ENCODE results near the gene SSX2IP. TPM values are rescaled to one million over a fixed set of nuclear protein-coding genes. Genes with fewer than 3 reads are reported as not detected.

Gene SSX2IP
- total and polyA plus RNA-seq, 9 of the 15 experiments (the other 6 are each of a cell fraction or from before 2014, with no cell fraction given) = 20.6 to 96.7 (median 61.7) TPM

- TF ChIP-seq CBX1 (IDR thresholded peaks at IDR 0.05; ENCODE audit: low read depth) = no peak
- TF ChIP-seq ZBTB26 (CRISPR knock-in tag; IDR thresholded peaks at IDR 0.05) = no peak
- no peak for TF ChIP-seq KAT7 (CRISPR knock-in tag; IDR thresholded peaks at IDR 0.05; ENCODE audit: borderline replicate concordance)
- no peak for TF ChIP-seq MAX (CRISPR knock-in tag; IDR thresholded peaks at IDR 0.05)
- TF ChIP-seq PTBP1 (IDR thresholded peaks at IDR 0.05; ENCODE audit: low read depth, low read length) = no peak
- TF ChIP-seq, protein P1, sequence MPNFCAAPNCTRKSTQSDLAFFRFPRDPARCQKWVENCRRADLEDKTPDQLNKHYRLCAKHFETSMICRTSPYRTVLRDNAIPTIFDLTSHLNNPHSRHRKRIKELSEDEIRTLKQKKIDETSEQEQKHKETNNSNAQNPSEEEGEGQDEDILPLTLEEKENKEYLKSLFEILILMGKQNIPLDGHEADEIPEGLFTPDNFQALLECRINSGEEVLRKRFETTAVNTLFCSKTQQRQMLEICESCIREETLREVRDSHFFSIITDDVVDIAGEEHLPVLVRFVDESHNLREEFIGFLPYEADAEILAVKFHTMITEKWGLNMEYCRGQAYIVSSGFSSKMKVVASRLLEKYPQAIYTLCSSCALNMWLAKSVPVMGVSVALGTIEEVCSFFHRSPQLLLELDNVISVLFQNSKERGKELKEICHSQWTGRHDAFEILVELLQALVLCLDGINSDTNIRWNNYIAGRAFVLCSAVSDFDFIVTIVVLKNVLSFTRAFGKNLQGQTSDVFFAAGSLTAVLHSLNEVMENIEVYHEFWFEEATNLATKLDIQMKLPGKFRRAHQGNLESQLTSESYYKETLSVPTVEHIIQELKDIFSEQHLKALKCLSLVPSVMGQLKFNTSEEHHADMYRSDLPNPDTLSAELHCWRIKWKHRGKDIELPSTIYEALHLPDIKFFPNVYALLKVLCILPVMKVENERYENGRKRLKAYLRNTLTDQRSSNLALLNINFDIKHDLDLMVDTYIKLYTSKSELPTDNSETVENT (CRISPR knock-in tag; IDR thresholded peaks at IDR 0.05) = no peak
- TF ChIP-seq NONO (IDR thresholded peaks at IDR 0.05; ENCODE audit: low read depth in 2 of 2, low read length in 1 of 2) = no peak
- peak; percentile 38; the same call in 1 of the 2 replicates for TF ChIP-seq KLF16 (IDR thresholded peaks at IDR 0.05)
- peak; percentile 81 for TF ChIP-seq ZNF316 (IDR thresholded peaks at IDR 0.05)
- no peak for TF ChIP-seq NR2C2 (CRISPR knock-in tag; IDR thresholded peaks at IDR 0.05)
- 0 out of 2 replicates have a peak, but pooled peaks have one; percentile 23 for TF ChIP-seq NR2C2 (tag; IDR thresholded peaks at IDR 0.05)
- no peak for TF ChIP-seq ZNF586 (CRISPR knock-in tag; conservative IDR thresholded peaks at IDR 0.05)
- TF ChIP-seq SFPQ (IDR thresholded peaks at IDR 0.05; ENCODE audit: low read depth, low read length) = no peak
- TF ChIP-seq, protein P2, sequence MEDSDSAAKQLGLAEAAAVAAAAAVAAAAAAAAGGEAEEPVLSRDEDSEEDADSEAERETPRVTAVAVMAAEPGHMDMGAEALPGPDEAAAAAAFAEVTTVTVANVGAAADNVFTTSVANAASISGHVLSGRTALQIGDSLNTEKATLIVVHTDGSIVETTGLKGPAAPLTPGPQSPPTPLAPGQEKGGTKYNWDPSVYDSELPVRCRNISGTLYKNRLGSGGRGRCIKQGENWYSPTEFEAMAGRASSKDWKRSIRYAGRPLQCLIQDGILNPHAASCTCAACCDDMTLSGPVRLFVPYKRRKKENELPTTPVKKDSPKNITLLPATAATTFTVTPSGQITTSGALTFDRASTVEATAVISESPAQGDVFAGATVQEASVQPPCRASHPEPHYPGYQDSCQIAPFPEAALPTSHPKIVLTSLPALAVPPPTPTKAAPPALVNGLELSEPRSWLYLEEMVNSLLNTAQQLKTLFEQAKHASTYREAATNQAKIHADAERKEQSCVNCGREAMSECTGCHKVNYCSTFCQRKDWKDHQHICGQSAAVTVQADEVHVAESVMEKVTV (CRISPR knock-in tag; IDR thresholded peaks at IDR 0.05) = peak; percentile 47
- TF ChIP-seq FIP1L1 (IDR thresholded peaks at IDR 0.05; ENCODE audit: low read depth, low read length, poor library complexity, severe bottlenecking) = no peak
- no peak for TF ChIP-seq ZNF224 (CRISPR knock-in tag; IDR thresholded peaks at IDR 0.05)
- TF ChIP-seq SNIP1 (IDR thresholded peaks at IDR 0.05; ENCODE audit: low read depth) = no peak
- no peak for TF ChIP-seq GATA2 (CRISPR knock-in tag; IDR thresholded peaks at IDR 0.05)
- TF ChIP-seq PHF8 (IDR thresholded peaks at IDR 0.05; ENCODE audit: borderline replicate concordance, low read length) = no peak
- TF ChIP-seq ZNF133 (CRISPR knock-in tag; IDR thresholded peaks at IDR 0.05) = no peak
- TF ChIP-seq PRPF4 (IDR thresholded peaks at IDR 0.05; ENCODE audit: insufficient read depth, low read depth, low read length, poor library complexity, severe bottlenecking) = no peak
Observed at GRCh38 chr1:84724128-84724860, 34.0 kb upstream of the SSX2IP start (continued).

All from K562 (cell line).